Ureter (tissue), 1 donor: ENCODE results near the gene B3GALT4. TPM values are rescaled to one million over a fixed set of nuclear protein-coding genes. Genes with fewer than 3 reads are reported as not detected.
"Not testable (repeated sequence)": the region's sequence is repeated elsewhere in the genome, so short reads cannot be mapped to it uniquely, and the experiment has no call there.

ENCODE experiments used
- DNase-seq: peaks from one replicate; pipeline ENCODE4 v3.0.0-alpha.2; 2020; ENCODE audit warnings: low spot score
- total RNA-seq: library from RNA; stranded (reverse); gene quantifications from one replicate; pipeline ENCODE4 v1.2.4, GENCODE V29; 2023
- donor health status: DM: yes; HTN: yes; CAD: no.

The B3GALT4 gene
- total RNA-seq, 1 donor from 2014 or later = 20.2 TPM

GRCh38 chr6:33272275-33273128 lies 4.4 kb upstream of the B3GALT4 start:
- no peak for DNase-seq

- no peak for DNase-seq
Observed at GRCh38 chr6:33273129-33273923, 3.6 kb upstream of the B3GALT4 start.

GRCh38 chr6:33273924-33274902 lies 2.7 kb upstream of the B3GALT4 start:
- no peak for DNase-seq

GRCh38 chr6:33275795-33276580 lies 935 bp upstream of the B3GALT4 start:
- not testable (repeated sequence) for DNase-seq

GRCh38 chr6:33276581-33276863 lies 401 bp upstream of the B3GALT4 start:
- no peak for DNase-seq

- no peak for DNase-seq
Observed at GRCh38 chr6:33277663-33278391, 904 bp downstream of the B3GALT4 start.

- no peak for DNase-seq
Observed at GRCh38 chr6:33278392-33278741, 1.4 kb downstream of the B3GALT4 start.

GRCh38 chr6:33278810-33279209 lies 1.9 kb downstream of the B3GALT4 start:
- no peak for DNase-seq

GRCh38 chr6:33279257-33279695 lies 2.4 kb downstream of the B3GALT4 start:
- no peak for DNase-seq

- DNase-seq = no peak
Observed at GRCh38 chr6:33279971-33280511, 3.1 kb downstream of the B3GALT4 start.

GRCh38 chr6:33280539-33280938 lies 3.6 kb downstream of the B3GALT4 start:
- no peak for DNase-seq

- not testable (repeated sequence) for DNase-seq
Observed at GRCh38 chr6:33285214-33285613, 8.3 kb downstream of the B3GALT4 start.

- no peak for DNase-seq
Observed at GRCh38 chr6:33286946-33287914, 10.3 kb downstream of the B3GALT4 start.

- no peak for DNase-seq
Observed at GRCh38 chr6:33288141-33288920, 11.4 kb downstream of the B3GALT4 start.

GRCh38 chr6:33288921-33289783 lies 12.2 kb downstream of the B3GALT4 start, which contains the start of the genes PFDN6 and WDR46:
PFDN6 (plus strand) TSS chr6:33289601; CDS start chr6:33289857, 256 bp downstream.
WDR46 (minus strand) TSS chr6:33289239; CDS start chr6:33289170, 69 bp downstream.
- peak; percentile 82 for DNase-seq

- no peak for DNase-seq
Observed at GRCh38 chr6:33289784-33290315, 12.9 kb downstream of the B3GALT4 start.

- no peak for DNase-seq
Observed at GRCh38 chr6:33290459-33290858, 13.5 kb downstream of the B3GALT4 start.
